ENCODE data around the gene PABPN1L. TPM values are rescaled to one million over a fixed set of nuclear protein-coding genes. Genes with fewer than 3 reads are reported as not detected.

Gene PABPN1L
- total RNA-seq, 1 experiment from 2014 or later = not detected

DNA sequence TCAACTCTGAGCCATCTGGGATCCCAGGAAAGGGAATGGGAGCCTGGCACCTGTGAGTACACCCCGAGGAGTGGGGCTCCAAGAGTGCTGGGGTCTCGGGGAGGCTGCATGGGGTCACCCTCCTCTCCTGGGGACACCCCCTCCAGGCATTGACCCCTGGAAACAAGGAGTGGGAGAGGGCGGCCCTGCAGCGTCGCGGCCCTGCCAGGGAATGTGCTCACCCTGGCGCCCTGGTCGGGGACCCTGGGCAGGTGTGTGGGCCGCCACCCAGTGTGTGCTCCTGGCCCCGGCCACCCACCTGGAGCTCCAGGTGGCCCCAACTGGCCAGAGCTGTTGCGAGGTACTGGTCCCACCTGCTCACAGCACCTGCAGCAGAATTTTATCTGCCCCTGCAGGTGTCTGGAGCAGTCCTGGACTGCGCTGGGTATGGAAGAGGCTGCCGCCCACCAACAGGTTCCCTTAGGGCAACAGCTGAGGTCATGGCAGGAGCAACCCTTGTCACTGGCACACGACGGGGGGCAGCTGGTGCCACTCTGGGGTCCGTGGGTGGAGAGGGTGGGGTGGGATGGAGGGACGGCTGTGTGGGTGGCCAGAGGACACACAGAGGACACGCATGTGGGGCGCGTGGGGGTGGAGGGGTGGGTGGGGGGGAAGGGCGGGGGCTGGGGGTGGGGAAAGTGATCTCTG lies 5.4 kb upstream of the PABPN1L start:
- Histone ChIP-seq H3K18ac (ENCODE audit: insufficient read length, low read depth, low read length) (no peak overlapping the region), H2AFZ (ENCODE audit: low read length) (no peak overlapping the region), H4K91ac (ENCODE audit: insufficient read length, low read depth, low read length) (no peak overlapping the region), H3K23ac (ENCODE audit: insufficient read length, low read depth, low read length) (no peak overlapping the region), H3K79me1 (ENCODE audit: insufficient read depth, low read depth, low read length, poor library complexity, severe bottlenecking) (no peaks in the 10 kb centered on the region), H3K27ac (ENCODE audit: insufficient read length, low read depth, low read length) (no peak overlapping the region), H3K14ac (ENCODE audit: insufficient read depth, low read length) (no peak overlapping the region), H3T11ph (ENCODE audit: low read length) (no peak overlapping the region), H2BK5ac (ENCODE audit: insufficient read length, low read length) (no peak overlapping the region), H3K23me2 (ENCODE audit: insufficient read length, low read depth, low read length, poor library complexity, severe bottlenecking) (no peaks in the 10 kb centered on the region), H3K79me2 (ENCODE audit: insufficient read depth, low read length) (no peaks in the 10 kb centered on the region), H2BK120ac (ENCODE audit: low read depth, low read length, poor library complexity, severe bottlenecking) (no peak overlapping the region), H2BK12ac (ENCODE audit: insufficient read length, low read depth, low read length) (no peak overlapping the region), H3K56ac (ENCODE audit: insufficient read length, low read depth, low read length) (no peak overlapping the region), H2AK5ac (ENCODE audit: insufficient read length, low read length) (no peak overlapping the region), H3K9me3 (ENCODE audit: control insufficient read depth, low read depth, low read length) (no peaks in the 10 kb centered on the region), H4K20me1 (ENCODE audit: control insufficient read depth, insufficient read depth, insufficient read length) (no peaks in the 10 kb centered on the region), H4K8ac (replicated peaks; ENCODE audit: insufficient read length, low read depth, low read length) (no peak overlapping the region), H2BK15ac (ENCODE audit: low read depth, low read length) (no peak overlapping the region), H3K4me1 (ENCODE audit: insufficient read depth, low read length) (no peaks in the 10 kb centered on the region), H3K27me3 (ENCODE audit: insufficient read depth, low read length) (no peaks in the 10 kb centered on the region), H3K4me2 (ENCODE audit: insufficient read depth, insufficient read length, low read length) (no peak overlapping the region), H4K5ac (ENCODE audit: insufficient read length, low read depth, low read length) (no peak overlapping the region), H3K9ac (ENCODE audit: extremely low read depth, insufficient read length, low read length) (no peak overlapping the region), H2BK20ac (ENCODE audit: low read depth, low read length, poor library complexity, severe bottlenecking) (no peak overlapping the region), H3K4ac (ENCODE audit: low read depth, low read length) (no peak overlapping the region)
- H3K4me3 Mint-ChIP-seq = no peak overlapping the region
- no peak overlapping the region for H3K27ac Mint-ChIP-seq
- no peaks in the 10 kb centered on the region for H3K4me1 Mint-ChIP-seq
- TF ChIP-seq, protein P1, sequence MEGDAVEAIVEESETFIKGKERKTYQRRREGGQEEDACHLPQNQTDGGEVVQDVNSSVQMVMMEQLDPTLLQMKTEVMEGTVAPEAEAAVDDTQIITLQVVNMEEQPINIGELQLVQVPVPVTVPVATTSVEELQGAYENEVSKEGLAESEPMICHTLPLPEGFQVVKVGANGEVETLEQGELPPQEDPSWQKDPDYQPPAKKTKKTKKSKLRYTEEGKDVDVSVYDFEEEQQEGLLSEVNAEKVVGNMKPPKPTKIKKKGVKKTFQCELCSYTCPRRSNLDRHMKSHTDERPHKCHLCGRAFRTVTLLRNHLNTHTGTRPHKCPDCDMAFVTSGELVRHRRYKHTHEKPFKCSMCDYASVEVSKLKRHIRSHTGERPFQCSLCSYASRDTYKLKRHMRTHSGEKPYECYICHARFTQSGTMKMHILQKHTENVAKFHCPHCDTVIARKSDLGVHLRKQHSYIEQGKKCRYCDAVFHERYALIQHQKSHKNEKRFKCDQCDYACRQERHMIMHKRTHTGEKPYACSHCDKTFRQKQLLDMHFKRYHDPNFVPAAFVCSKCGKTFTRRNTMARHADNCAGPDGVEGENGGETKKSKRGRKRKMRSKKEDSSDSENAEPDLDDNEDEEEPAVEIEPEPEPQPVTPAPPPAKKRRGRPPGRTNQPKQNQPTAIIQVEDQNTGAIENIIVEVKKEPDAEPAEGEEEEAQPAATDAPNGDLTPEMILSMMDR (conservative IDR thresholded peaks at IDR 0.05) = no peak
- no peaks in the 10 kb centered on the region; a peak in 1 of 5 replicates for H3K9me3 Mint-ChIP-seq
- no CpG with 5 or more reads among the region's 21 CpGs for WGBS (ENCODE audit: extremely low coverage, insufficient read length, low lambda C conversion rate)
- no peaks in the 10 kb centered on the region for H3K36me3 Mint-ChIP-seq (ENCODE audit: insufficient read depth in 1 of 3, low read depth in 3 of 3)
- H3K27me3 Mint-ChIP-seq (ENCODE audit: low read depth) = peaks cover 4% of the 10 kb centered on the region
- no peak for DNase-seq
